A549 (cell line): ENCODE measurements around the gene CTNNA3.

Experiments used
- MAFK ChIP-seq: fragments of 450-650 bp; IDR thresholded peaks from 2 replicates; pipeline ENCODE4 v1.6.1; 2014; ENCODE audit not compliant: partially characterized antibody
- MYC ChIP-seq: IDR thresholded peaks from 2 replicates; pipeline ENCODE4 v1.6.1; 2012; ENCODE audit warnings: mild to moderate bottlenecking, inconsistent platforms, low read length, improper control_type of control experiment, borderline replicate concordance
- POLR2A ChIP-seq: IDR thresholded peaks from 2 replicates; pipeline ENCODE4 v1.6.1; 2012; ENCODE audit warnings: mild to moderate bottlenecking, low read length
- POLR2AphosphoS2 ChIP-seq: conservative IDR thresholded peaks from 2 replicates; pipeline ENCODE4 v1.6.1; 2012; ENCODE audit warnings: low read length, improper control_type of control experiment, inconsistent platforms
- RNF2 ChIP-seq: fragments of 200-600 bp; sonication (generic); IDR thresholded peaks from 2 replicates; pipeline ENCODE4 v1.6.1; 2016; ENCODE audit warnings: low read depth, mild to moderate bottlenecking, antibody characterized with exemption, moderate library complexity, borderline replicate concordance
- TF ChIP-seq, protein P1 (sequence below): fragments of 450-650 bp; IDR thresholded peaks from 2 replicates; pipeline ENCODE4 v1.6.1; 2014; ENCODE audit warnings: antibody characterized with exemption
- TF ChIP-seq, protein P2 (sequence below): fragments of >200 bp; sonication (Bioruptor Twin); formaldehyde crosslinking; IDR thresholded peaks from 3 replicates; pipeline ENCODE4 v1.5.1; 2016

DNA sequence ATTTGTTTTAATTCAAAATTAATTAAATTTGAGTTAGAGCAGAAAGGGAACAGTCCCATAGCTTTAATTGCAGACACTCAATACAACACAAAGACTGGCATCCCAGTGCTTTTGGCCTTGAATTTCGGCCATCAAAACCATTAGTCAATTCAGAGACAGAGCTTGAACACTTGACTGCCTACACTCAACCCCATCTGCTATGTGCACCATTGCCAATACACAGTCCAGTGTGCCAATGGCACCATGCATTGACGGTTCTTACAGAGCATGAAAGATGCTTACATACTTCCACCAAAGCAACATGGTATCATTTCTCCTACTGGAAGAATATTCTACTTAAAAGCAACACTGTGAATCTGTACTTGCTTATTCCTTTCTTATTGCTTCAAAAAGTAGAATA, 813.7 kb downstream of the CTNNA3 start:
- no peak for TF ChIP-seq MAFK
- TF ChIP-seq POLR2AphosphoS2, result no peak
- TF ChIP-seq MYC, result no peak
- no peak for TF ChIP-seq POLR2A
- no peak for TF ChIP-seq RNF2
- TF ChIP-seq, protein P1, sequence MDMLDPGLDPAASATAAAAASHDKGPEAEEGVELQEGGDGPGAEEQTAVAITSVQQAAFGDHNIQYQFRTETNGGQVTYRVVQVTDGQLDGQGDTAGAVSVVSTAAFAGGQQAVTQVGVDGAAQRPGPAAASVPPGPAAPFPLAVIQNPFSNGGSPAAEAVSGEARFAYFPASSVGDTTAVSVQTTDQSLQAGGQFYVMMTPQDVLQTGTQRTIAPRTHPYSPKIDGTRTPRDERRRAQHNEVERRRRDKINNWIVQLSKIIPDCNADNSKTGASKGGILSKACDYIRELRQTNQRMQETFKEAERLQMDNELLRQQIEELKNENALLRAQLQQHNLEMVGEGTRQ, result no peak
- TF ChIP-seq, protein P2, sequence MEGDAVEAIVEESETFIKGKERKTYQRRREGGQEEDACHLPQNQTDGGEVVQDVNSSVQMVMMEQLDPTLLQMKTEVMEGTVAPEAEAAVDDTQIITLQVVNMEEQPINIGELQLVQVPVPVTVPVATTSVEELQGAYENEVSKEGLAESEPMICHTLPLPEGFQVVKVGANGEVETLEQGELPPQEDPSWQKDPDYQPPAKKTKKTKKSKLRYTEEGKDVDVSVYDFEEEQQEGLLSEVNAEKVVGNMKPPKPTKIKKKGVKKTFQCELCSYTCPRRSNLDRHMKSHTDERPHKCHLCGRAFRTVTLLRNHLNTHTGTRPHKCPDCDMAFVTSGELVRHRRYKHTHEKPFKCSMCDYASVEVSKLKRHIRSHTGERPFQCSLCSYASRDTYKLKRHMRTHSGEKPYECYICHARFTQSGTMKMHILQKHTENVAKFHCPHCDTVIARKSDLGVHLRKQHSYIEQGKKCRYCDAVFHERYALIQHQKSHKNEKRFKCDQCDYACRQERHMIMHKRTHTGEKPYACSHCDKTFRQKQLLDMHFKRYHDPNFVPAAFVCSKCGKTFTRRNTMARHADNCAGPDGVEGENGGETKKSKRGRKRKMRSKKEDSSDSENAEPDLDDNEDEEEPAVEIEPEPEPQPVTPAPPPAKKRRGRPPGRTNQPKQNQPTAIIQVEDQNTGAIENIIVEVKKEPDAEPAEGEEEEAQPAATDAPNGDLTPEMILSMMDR, result no peak
